HepG2 (cell line): Measurements from ENCODE around the gene HCAR1. TPM values are rescaled to one million over a fixed set of nuclear protein-coding genes. Genes with fewer than 3 reads are reported as not detected.
A peak's percentile ranks its signal among the peaks of the same experiment; 100 is the strongest.

Experiments
- ARID5B ChIP-seq: IDR thresholded peaks from 2 replicates; pipeline ENCODE4 v1.4.0; 2020; ENCODE audit warnings: mild to moderate bottlenecking, missing genetic modification reagents
- BCL6 ChIP-seq: IDR thresholded peaks from 2 replicates; pipeline ENCODE4 v1.6.1; 2016; ENCODE audit warnings: missing genetic modification reagents, missing compliant biosample characterization
- ELF3 ChIP-seq: IDR thresholded peaks from 2 replicates; pipeline ENCODE4 v1.6.1; 2016; ENCODE audit warnings: missing genetic modification reagents, missing compliant biosample characterization
- HIVEP1 ChIP-seq: sonication (generic); formaldehyde crosslinking; IDR thresholded peaks from 2 replicates; pipeline ENCODE4 v1.4.0; 2020; ENCODE audit warnings: mild to moderate bottlenecking, missing genetic modification reagents
- ISL2 ChIP-seq: sonication (generic); formaldehyde crosslinking; IDR thresholded peaks from 2 replicates; pipeline ENCODE4 v1.5.0; 2020; ENCODE audit warnings: missing genetic modification reagents
- MTF2 ChIP-seq: sonication (generic); formaldehyde crosslinking; IDR thresholded peaks from 2 replicates; pipeline ENCODE4 v1.5.0; 2020; ENCODE audit warnings: missing genetic modification reagents, borderline replicate concordance
- NCOR1 ChIP-seq: fragments of 200-600 bp; sonication (generic); IDR thresholded peaks from 2 replicates; pipeline ENCODE4 v1.7.0; 2017; ENCODE audit warnings: antibody characterized with exemption, low read length, borderline replicate concordance
- NKX3-1 ChIP-seq: sonication (generic); formaldehyde crosslinking; IDR thresholded peaks from 2 replicates; pipeline ENCODE4 v1.5.0; 2020; ENCODE audit warnings: missing genetic modification reagents
- NR0B2 ChIP-seq: sonication (generic); formaldehyde crosslinking; IDR thresholded peaks from 2 replicates; pipeline ENCODE4 v1.4.0; 2020; ENCODE audit warnings: mild to moderate bottlenecking, missing genetic modification reagents
- PPARG ChIP-seq: conservative IDR thresholded peaks from 2 replicates; pipeline ENCODE4 v1.6.1; 2016; ENCODE audit warnings: missing biosample characterization, missing genetic modification reagents
- RNF2 ChIP-seq: fragments of 450-650 bp; conservative IDR thresholded peaks from 2 replicates; pipeline ENCODE4 v1.6.1; 2016; ENCODE audit warnings: low read depth
- THAP11 ChIP-seq: IDR thresholded peaks from 2 replicates; pipeline ENCODE4 v1.6.1; 2016; ENCODE audit warnings: missing biosample characterization, missing genetic modification reagents
- THRA ChIP-seq: sonication (generic); formaldehyde crosslinking; IDR thresholded peaks from 2 replicates; pipeline ENCODE4 v1.4.0; 2020; ENCODE audit warnings: missing genetic modification reagents, borderline replicate concordance
- U2AF1 ChIP-seq: fragments of 200-400 bp; formaldehyde crosslinking; optimal IDR thresholded peaks from 2 replicates; pipeline ENCODE3; 2017; ENCODE audit warnings: mild to moderate bottlenecking, low read depth, low read length
- ZNF605 ChIP-seq: sonication (generic); formaldehyde crosslinking; IDR thresholded peaks from 2 replicates; pipeline ENCODE4 v1.8.0; 2022; ENCODE audit warnings: mild to moderate bottlenecking, missing genetic modification reagents
- ZNF747 ChIP-seq: sonication (generic); formaldehyde crosslinking; IDR thresholded peaks from 2 replicates; pipeline ENCODE4 v1.8.1; 2023; ENCODE audit warnings: missing genetic modification reagents, mild to moderate bottlenecking, borderline replicate concordance
- ZNF839 ChIP-seq: sonication (generic); formaldehyde crosslinking; IDR thresholded peaks from 2 replicates; pipeline ENCODE4 v1.4.0; 2020; ENCODE audit warnings: missing genetic modification reagents, mild to moderate bottlenecking, borderline replicate concordance
- ZNF878 ChIP-seq: sonication (generic); formaldehyde crosslinking; IDR thresholded peaks from 2 replicates; pipeline ENCODE4 v1.8.1; 2023; ENCODE audit warnings: mild to moderate bottlenecking, missing genetic modification reagents, moderate library complexity
- ZSCAN21 ChIP-seq: sonication (generic); formaldehyde crosslinking; IDR thresholded peaks from 2 replicates; pipeline ENCODE4 v1.8.0; 2022; ENCODE audit warnings: mild to moderate bottlenecking, missing genetic modification reagents, moderate library complexity, borderline replicate concordance
- polyA plus RNA-seq, 8 experiments: library from polyadenylated mRNA; depleted of rRNA in 3 of 8; stranded (reverse) in 7 of 8; unstranded in 1 of 8; fragments of >200 nt; fragmentation: Illumina TruSeq in 4 of 8; extraction: Trizol in 4 of 8; gene quantifications; 2 replicates each; pipeline versions ENCODE4 v1.2.1 to v1.2.3, GENCODE V29; 2011 to 2016; ENCODE audit warnings: low read depth in 4 of 8, missing spikeins in 1 of 8, mixed read lengths in 1 of 8; ENCODE audit not compliant: insufficient read depth in 1 of 8
- total RNA-seq, 5 experiments: library from RNA; depleted of rRNA; stranded (reverse); fragments of >200 nt; fragmentation: Illumina TruSeq; extraction: Trizol; gene quantifications; 2 replicates each; pipeline ENCODE4 v1.2.3, GENCODE V29; 2016; ENCODE audit warnings: low read depth in 1 of 5
- TF ChIP-seq, protein P1 (sequence below): sonication (generic); formaldehyde crosslinking; IDR thresholded peaks from 2 replicates; pipeline ENCODE4 v1.4.0; 2020; ENCODE audit warnings: missing genetic modification reagents, mild to moderate bottlenecking, borderline replicate concordance
- TF ChIP-seq, protein P2 (sequence below): sonication (generic); formaldehyde crosslinking; IDR thresholded peaks from 2 replicates; pipeline ENCODE4 v1.5.1; 2020; ENCODE audit warnings: missing genetic modification reagents, mild to moderate bottlenecking, borderline replicate concordance

The HCAR1 gene
- total and polyA plus RNA-seq, 2 of the 13 experiments (the other 11 are each of a cell fraction or from before 2014, with no cell fraction given) = 0.53 to 4.4 TPM

GRCh38 chr12:122721057-122721545 is 9.5 kb downstream of the HCAR1 start (continued):
- TF ChIP-seq ZNF605 (CRISPR knock-in tag) (0 out of 2 replicates have a peak, but pooled peaks have one; percentile 40), BCL6 (CRISPR knock-in tag) (peak; percentile 23; the same call in 1 of the 2 replicates), NCOR1 (peak; percentile 77), PPARG (CRISPR knock-in tag) (peak; percentile 92), ZNF839 (CRISPR knock-in tag) (no peak), NR0B2 (CRISPR knock-in tag) (no peak), U2AF1 (no peak), THAP11 (CRISPR knock-in tag) (0 out of 2 replicates have a peak, but pooled peaks have one; percentile 24), THRA (CRISPR knock-in tag) (no peak), ZSCAN21 (CRISPR knock-in tag) (no peak), MTF2 (CRISPR knock-in tag) (no peak), ZNF878 (CRISPR knock-in tag) (peak; percentile 70; the same call in 1 of the 2 replicates), ZNF747 (no peak), RNF2 (no peak), ISL2 (CRISPR knock-in tag) (no peak), ELF3 (CRISPR knock-in tag) (peak; percentile 91), HIVEP1 (CRISPR knock-in tag) (no peak), ARID5B (CRISPR knock-in tag) (peak; percentile 83), NKX3-1 (no peak)
- TF ChIP-seq, protein P1, sequence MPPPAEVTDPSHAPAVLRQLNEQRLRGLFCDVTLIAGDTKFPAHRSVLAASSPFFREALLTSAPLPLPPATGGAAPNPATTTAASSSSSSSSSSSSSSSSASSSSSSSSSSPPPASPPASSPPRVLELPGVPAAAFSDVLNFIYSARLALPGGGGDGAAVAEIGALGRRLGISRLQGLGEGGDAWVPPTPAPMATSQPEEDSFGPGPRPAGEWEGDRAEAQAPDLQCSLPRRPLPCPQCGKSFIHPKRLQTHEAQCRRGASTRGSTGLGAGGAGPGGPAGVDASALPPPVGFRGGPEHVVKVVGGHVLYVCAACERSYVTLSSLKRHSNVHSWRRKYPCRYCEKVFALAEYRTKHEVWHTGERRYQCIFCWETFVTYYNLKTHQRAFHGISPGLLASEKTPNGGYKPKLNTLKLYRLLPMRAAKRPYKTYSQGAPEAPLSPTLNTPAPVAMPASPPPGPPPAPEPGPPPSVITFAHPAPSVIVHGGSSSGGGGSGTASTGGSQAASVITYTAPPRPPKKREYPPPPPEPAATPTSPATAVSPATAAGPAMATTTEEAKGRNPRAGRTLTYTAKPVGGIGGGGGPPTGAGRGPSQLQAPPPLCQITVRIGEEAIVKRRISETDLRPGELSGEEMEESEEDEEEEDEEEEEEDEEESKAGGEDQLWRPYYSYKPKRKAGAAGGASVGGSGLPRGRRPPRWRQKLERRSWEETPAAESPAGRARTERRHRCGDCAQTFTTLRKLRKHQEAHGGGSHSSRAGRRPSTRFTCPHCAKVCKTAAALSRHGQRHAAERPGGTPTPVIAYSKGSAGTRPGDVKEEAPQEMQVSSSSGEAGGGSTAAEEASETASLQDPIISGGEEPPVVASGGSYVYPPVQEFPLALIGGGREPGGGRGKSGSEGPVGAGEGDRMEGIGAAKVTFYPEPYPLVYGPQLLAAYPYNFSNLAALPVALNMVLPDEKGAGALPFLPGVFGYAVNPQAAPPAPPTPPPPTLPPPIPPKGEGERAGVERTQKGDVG (CRISPR knock-in tag) = no peak
- TF ChIP-seq, protein P2, sequence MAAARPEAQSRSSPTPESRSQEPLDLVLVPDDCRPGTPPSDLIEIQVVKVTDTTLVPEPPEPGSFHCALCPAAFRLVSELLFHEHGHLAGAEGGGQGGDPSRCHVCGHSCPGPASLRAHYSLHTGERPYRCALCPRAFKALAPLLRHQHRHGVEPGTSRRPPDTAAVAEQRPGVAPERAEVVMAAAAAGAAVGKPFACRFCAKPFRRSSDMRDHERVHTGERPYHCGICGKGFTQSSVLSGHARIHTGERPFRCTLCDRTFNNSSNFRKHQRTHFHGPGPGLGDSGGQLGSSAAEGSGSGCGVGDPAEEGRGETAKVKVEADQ = no peak; the same call in 1 of the 2 replicates
